Adrenal gland (tissue), 12 donors: ENCODE results near the gene LPGAT1. TPM values are rescaled to one million over a fixed set of nuclear protein-coding genes. Genes with fewer than 3 reads are reported as not detected.

Experiments used
- DNase-seq, 7 donors: peaks; one replicate each; pipeline ENCODE4 v3.0.0-alpha.2; 2019 to 2020
- H3K27ac ChIP-seq, 5 donors: fragments of 200-600 bp; sonication (generic) in 4 of 5; 1 replicate in 3 of 5; 2 replicates in 2 of 5; pipeline versions ENCODE4 v1.5.1 to v1.8.0; 2016 to 2020; ENCODE audit warnings: mild to moderate bottlenecking in 1 of 5
- H3K27me3 ChIP-seq: fragments of 200-600 bp; 2 replicates; pipeline ENCODE4 v1.8.0; 2021
- H3K36me3 ChIP-seq, 2 donors: fragments of 200-600 bp; replicated peaks in 1 of 2; 1 replicate in 1 of 2; 2 replicates in 1 of 2; pipeline versions ENCODE4 v1.5.1 to v1.8.0; 2018 to 2022
- H3K4me1 ChIP-seq, 2 donors: fragments of 200-600 bp; replicated peaks in 1 of 2; 1 replicate in 1 of 2; 2 replicates in 1 of 2; pipeline versions ENCODE4 v1.5.1 to v1.8.0; 2018 to 2021
- H3K4me3 ChIP-seq, 4 donors: fragments of 200-600 bp; sonication (generic) in 3 of 4; one replicate each; pipeline ENCODE4 v1.5.1; 2016 to 2018
- H3K9me3 ChIP-seq, 3 donors: fragments of 200-600 bp; sonication (generic) in 1 of 3; replicated peaks in 1 of 3; 1 replicate in 2 of 3; 2 replicates in 1 of 3; pipeline versions ENCODE4 v1.5.1 to v1.8.0; 2016 to 2021
- CTCF ChIP-seq, 6 experiments: fragments of 450-650 bp in 4 of 6; fragments of 200-600 bp in 2 of 6; sonication (generic) in 1 of 6; IDR thresholded peaks; 1 replicate in 5 of 6; 2 replicates in 1 of 6; pipeline versions ENCODE4 v1.5.1 to v1.8.0; 2016 to 2021; ENCODE audit warnings: antibody characterized with exemption in 6 of 6, mild to moderate bottlenecking in 2 of 6, moderate library complexity in 1 of 6
- POLR2A ChIP-seq, 2 donors: fragments of 450-650 bp; IDR thresholded peaks; one replicate each; pipeline ENCODE4 v1.6.1; 2017; ENCODE audit warnings: antibody characterized with exemption in 2 of 2, mild to moderate bottlenecking in 2 of 2, moderate library complexity in 1 of 2
- WGBS, 4 donors: extraction: QIAGEN DNeasy Blood & Tissue Kit in 2 of 4; methylation state at CpG; one replicate each; pipeline versions ENCODE4 v1.1.5 to v1.1.7; 2013 to 2017; 5-methylcytosine and 5-hydroxymethylcytosine counted together
- intact Hi-C, 2 donors: fragments of 100-400 bp; cut with DNase I; formaldehyde crosslinking; loops; one replicate each; pipeline versions ENCODE4 v1.14.1 to v1.15.0; 2022 to 2023
- polyA plus RNA-seq, 3 donors: library from polyadenylated mRNA; stranded (reverse); fragments of 200-250 nt in 2 of 3; fragments of 350-450 nt in 1 of 3; fragmentation: Illumina TruSeq in 1 of 3; extraction: RNeasy Lipid Tissue Mini Kit (QIAGEN cat#74804) in 1 of 3; gene quantifications; one replicate each; pipeline ENCODE4 v1.2.3, GENCODE V29; 2013 to 2014
- total RNA-seq, 9 donors: library from RNA; depleted of rRNA in 4 of 9; stranded (reverse); fragments of >200 nt in 4 of 9; fragments of 120-200 nt in 1 of 9; fragmentation: NEBNext Ultra II Directional in 1 of 9; extraction: Animal tissue kit (Norgen Biotek cat#: 25700) in 1 of 9; gene quantifications; one replicate each; pipeline versions ENCODE4 v1.1.0 to v1.2.4, GENCODE V29; 2013 to 2023
- donor health status: healthy with polysubstance abuse.
- donor health status: Bipolar disorder and iron deficiency.
- donor health status: DM: yes; HTN: yes; CAD: no.
- donor health status: DM: no; HTN: no; CAD: no.
- donor health status: DM: no; HTN: no; CAD: no.
- donor health status: DM: yes; HTN: yes; CAD: no.

The LPGAT1 gene
- total and polyA plus RNA-seq, 12 donors, result 10.7 to 113 (median 75.6) TPM

GRCh38 chr1:211814313-211814712 is 16.2 kb downstream of the LPGAT1 start:
- Histone ChIP-seq H3K4me3 (no peak overlapping the region), H3K27ac (peak overlapping the region in 2 of 5 donors; percentile 1 to 4), H3K36me3 (no peaks in the 10 kb centered on the region), H3K9me3 (no peaks in the 10 kb centered on the region), H3K27me3 (no peaks in the 10 kb centered on the region), H3K4me1 (peaks cover 14 to 17% of the 10 kb centered on the region in 2 donors)
- no peak for DNase-seq
- no peak for TF ChIP-seq POLR2A (IDR thresholded peaks at IDR 0.05)
- TF ChIP-seq CTCF (IDR thresholded peaks at IDR 0.05), result no peak
- WGBS, 4 donors, result 86 to 95% (median 92%) methylated on average over 1 of the region's 1 CpG
- intact Hi-C loops, result no loop called here

GRCh38 chr1:211813590-211813989 is 17.0 kb downstream of the LPGAT1 start:
- DNase-seq, result peak; percentile 41 to 88 (median 71)
- H3K9me3 ChIP-seq, result no peaks in the 10 kb centered on the region
- intact Hi-C loops, result no loop called here
- peaks cover 0 to under 1% of the 10 kb centered on the region in 2 donors for H3K36me3 ChIP-seq
- TF ChIP-seq CTCF (IDR thresholded peaks at IDR 0.05), result no peak
- TF ChIP-seq POLR2A (IDR thresholded peaks at IDR 0.05), result no peak
- no peaks in the 10 kb centered on the region for H3K27me3 ChIP-seq
- no peak overlapping the region for H3K4me3 ChIP-seq
- H3K27ac ChIP-seq, result peak overlapping the region in 2 of 5 donors; percentile 1 to 4
- H3K4me1 ChIP-seq, result peaks cover 14 to 17% of the 10 kb centered on the region in 2 donors

- TF ChIP-seq POLR2A (IDR thresholded peaks at IDR 0.05) (no peak), CTCF (IDR thresholded peaks at IDR 0.05) (no peak)
- 68 to 79% (median 78%) methylated on average over 4 of the region's 4 CpGs for WGBS, 4 donors
- DNase-seq, result no peak
- peaks cover 0 to 3% of the 10 kb centered on the region in 2 donors for H3K36me3 ChIP-seq
- peaks cover 14 to 17% of the 10 kb centered on the region in 2 donors for H3K4me1 ChIP-seq
- no peak overlapping the region for H3K27ac ChIP-seq
- intact Hi-C loops, result no loop called here
- H3K4me3 ChIP-seq, result no peak overlapping the region
- H3K27me3 ChIP-seq, result no peaks in the 10 kb centered on the region
- no peaks in the 10 kb centered on the region for H3K9me3 ChIP-seq
Observed at GRCh38 chr1:211812584-211812983, 18.0 kb downstream of the LPGAT1 start.

- no peak for DNase-seq
- Histone ChIP-seq H3K27ac (no peak overlapping the region), H3K36me3 (peaks cover 0 to 3% of the 10 kb centered on the region in 2 donors), H3K4me3 (no peak overlapping the region), H3K9me3 (no peaks in the 10 kb centered on the region), H3K27me3 (no peaks in the 10 kb centered on the region), H3K4me1 (peaks cover 14 to 17% of the 10 kb centered on the region in 2 donors)
- intact Hi-C loops, result no loop called here
- WGBS, 4 donors, result 44 to 74% (median 62%) methylated on average over 2 of the region's 2 CpGs
- TF ChIP-seq CTCF (IDR thresholded peaks at IDR 0.05) (no peak), POLR2A (IDR thresholded peaks at IDR 0.05) (no peak)
Observed at GRCh38 chr1:211811848-211812247, 18.7 kb downstream of the LPGAT1 start.
